Sigmoid colon (tissue), 7 donors: ENCODE data around the gene GTF3C1. TPM values are rescaled to one million over a fixed set of nuclear protein-coding genes. Genes with fewer than 3 reads are reported as not detected.
A peak's percentile ranks its signal among the peaks of the same experiment; 100 is the strongest.

ENCODE experiments used
- DNase-seq: peaks from one replicate; pipeline ENCODE4 v3.0.0-alpha.2; 2019
- H3K27ac ChIP-seq, 4 donors: fragments of 200-600 bp; sonication (generic); one replicate each; pipeline ENCODE4 v1.5.1; 2016 to 2019; ENCODE audit warnings: mild to moderate bottlenecking in 1 of 4
- H3K27me3 ChIP-seq, 3 donors: fragments of 200-600 bp; sonication (generic); one replicate each; pipeline ENCODE4 v1.5.1; 2019; ENCODE audit warnings: mild to moderate bottlenecking in 1 of 3
- H3K36me3 ChIP-seq, 4 donors: fragments of 200-600 bp; sonication (generic); one replicate each; pipeline ENCODE4 v1.5.1; 2016 to 2019
- H3K4me1 ChIP-seq, 4 donors: fragments of 200-600 bp; sonication (generic); one replicate each; pipeline ENCODE4 v1.5.1; 2017 to 2019
- H3K4me3 ChIP-seq, 4 donors: fragments of 200-600 bp; sonication (generic); one replicate each; pipeline ENCODE4 v1.5.1; 2017 to 2019; ENCODE audit warnings: mild to moderate bottlenecking in 2 of 4, moderate library complexity in 1 of 4
- H3K9me3 ChIP-seq, 4 donors: fragments of 200-600 bp in 3 of 4; sonication (generic) in 3 of 4; one replicate each; pipeline versions ENCODE4 v1.5.1 to v1.6.1; 2013 to 2019
- CTCF ChIP-seq, 4 experiments: fragments of 450-650 bp in 3 of 4; fragments of 200-600 bp in 1 of 4; IDR thresholded peaks; one replicate each; pipeline ENCODE4 v1.5.1; 2016 to 2019; ENCODE audit warnings: antibody characterized with exemption in 4 of 4, mild to moderate bottlenecking in 3 of 4, moderate library complexity in 2 of 4
- EP300 ChIP-seq, 4 donors: sonication (generic); formaldehyde crosslinking; IDR thresholded peaks; one replicate each; pipeline ENCODE4 v1.6.1; 2017; ENCODE audit warnings: antibody characterized with exemption in 4 of 4
- POLR2A ChIP-seq, 2 donors: fragments of 450-650 bp; IDR thresholded peaks; one replicate each; pipeline ENCODE4 v1.6.1; 2016; ENCODE audit warnings: antibody characterized with exemption in 2 of 2, mild to moderate bottlenecking in 2 of 2, moderate library complexity in 2 of 2
- POLR2AphosphoS5 ChIP-seq, 4 donors: sonication (generic); formaldehyde crosslinking; IDR thresholded peaks; one replicate each; pipeline ENCODE4 v1.6.1; 2017; ENCODE audit warnings: antibody characterized with exemption in 4 of 4
- WGBS, 2 donors: extraction: QIAGEN DNeasy Blood & Tissue Kit; methylation state at CpG; one replicate each; pipeline ENCODE4 v1.1.7; 2013; 5-methylcytosine and 5-hydroxymethylcytosine counted together
- intact Hi-C: fragments of 100-400 bp; cut with DNase I; formaldehyde crosslinking; loops from one replicate; pipeline ENCODE4 v1.15.1; 2023
- polyA plus RNA-seq, 3 donors: library from polyadenylated mRNA; stranded (reverse); fragments of 200-250 nt; gene quantifications; one replicate each; pipeline ENCODE4 v1.2.3, GENCODE V29; 2013
- total RNA-seq, 4 donors: library from RNA; depleted of rRNA; stranded (reverse); fragments of >200 nt; gene quantifications; one replicate each; pipeline ENCODE4 v1.1.0, GENCODE V29; 2016
- donor health status: healthy with polysubstance abuse.
- donor health status: Bipolar disorder and iron deficiency.
- donor health status: healthy.

Gene GTF3C1
- total and polyA plus RNA-seq, 7 donors: 9.0 to 74.2 (median 37.5) TPM

DNA sequence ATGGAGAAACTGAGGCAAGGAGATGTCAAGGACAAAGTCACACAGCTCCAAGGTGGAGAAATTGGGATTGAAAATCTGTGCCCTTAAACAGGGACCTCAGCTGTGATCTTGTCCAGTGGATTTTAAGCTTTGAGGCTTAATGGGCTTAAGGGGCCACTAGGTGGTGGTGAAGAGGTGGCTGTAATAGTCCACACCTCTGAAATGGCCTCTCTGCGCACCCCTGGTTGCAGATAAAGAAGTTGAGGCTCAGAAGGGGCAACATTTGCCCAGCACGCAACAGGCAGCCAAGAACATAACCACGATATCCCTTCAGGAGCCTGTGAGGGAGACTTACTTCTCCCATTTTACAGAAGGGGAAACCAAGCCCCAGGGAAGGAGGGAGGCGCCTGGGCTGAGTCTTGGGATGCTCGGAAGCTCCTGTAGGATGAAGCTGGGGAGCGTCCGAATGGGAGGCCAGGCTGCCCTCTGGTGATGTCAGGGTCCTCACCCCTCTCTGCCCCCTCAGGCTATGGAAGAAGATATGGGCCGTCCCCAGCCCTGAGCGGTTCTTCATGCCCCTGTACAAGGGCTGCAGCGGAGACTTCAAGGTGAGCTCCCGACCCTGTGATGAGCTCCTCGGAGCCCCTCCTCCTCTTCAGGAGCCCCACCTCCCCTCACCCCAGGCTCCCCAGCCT lies 104.1 kb downstream of the GTF3C1 start:
- Histone ChIP-seq H3K36me3 (no peaks in the 10 kb centered on the region), H3K4me1 (no peaks in the 10 kb centered on the region), H3K27ac (no peak overlapping the region), H3K4me3 (no peak overlapping the region), H3K27me3 (peaks cover 2 to 38% (median 21%) of the 10 kb centered on the region in 3 donors), H3K9me3 (peaks cover 0 to 14% (median 7%) of the 10 kb centered on the region in 4 donors)
- whole genome bisulfite sequencing, 2 donors: 90 to 92% methylated on average over 12 of the region's 12 CpGs
- DNase-seq: peak; percentile 40
- intact Hi-C loops: no loop called here
- TF ChIP-seq EP300 (IDR thresholded peaks at IDR 0.05) (no peak), CTCF (IDR thresholded peaks at IDR 0.05) (no peak)

GRCh38 chr16:27444470-27444869 lies 105.2 kb downstream of the GTF3C1 start:
- WGBS, 2 donors: 90 to 97% methylated on average over 5 of the region's 5 CpGs
- DNase-seq: peak; percentile 46

GRCh38 chr16:27444015-27444414 lies 105.7 kb downstream of the GTF3C1 start:
- H3K36me3 ChIP-seq: no peaks in the 10 kb centered on the region
- no peak for TF ChIP-seq POLR2A (IDR thresholded peaks at IDR 0.05)
- no peak for TF ChIP-seq POLR2AphosphoS5 (IDR thresholded peaks at IDR 0.05)
- no peak for TF ChIP-seq EP300 (IDR thresholded peaks at IDR 0.05)
- TF ChIP-seq CTCF (IDR thresholded peaks at IDR 0.05): no peak
- H3K4me3 ChIP-seq: no peak overlapping the region
- WGBS, 2 donors: 78 to 82% methylated on average over 2 of the region's 2 CpGs
- no peak overlapping the region for H3K27ac ChIP-seq
- no peak for DNase-seq
- intact Hi-C loops: no loop called here
- peaks cover 2 to 24% (median 6%) of the 10 kb centered on the region in 3 donors for H3K27me3 ChIP-seq
- peaks cover 0 to 14% (median 7%) of the 10 kb centered on the region in 4 donors for H3K9me3 ChIP-seq
- H3K4me1 ChIP-seq: no peaks in the 10 kb centered on the region

More at GRCh38 chr16:27444470-27444869, 105.2 kb downstream of the GTF3C1 start:
- intact Hi-C loops: no loop called here
- peaks cover 0 to 14% (median 7%) of the 10 kb centered on the region in 4 donors for H3K9me3 ChIP-seq
- TF ChIP-seq POLR2AphosphoS5 (IDR thresholded peaks at IDR 0.05) (no peak), EP300 (IDR thresholded peaks at IDR 0.05) (no peak), POLR2A (IDR thresholded peaks at IDR 0.05) (no peak), CTCF (IDR thresholded peaks at IDR 0.05) (no peak)
- H3K36me3 ChIP-seq: no peaks in the 10 kb centered on the region
- no peak overlapping the region for H3K4me3 ChIP-seq
- peaks cover 2 to 29% (median 11%) of the 10 kb centered on the region in 3 donors for H3K27me3 ChIP-seq
- no peaks in the 10 kb centered on the region for H3K4me1 ChIP-seq
- no peak overlapping the region for H3K27ac ChIP-seq

DNA sequence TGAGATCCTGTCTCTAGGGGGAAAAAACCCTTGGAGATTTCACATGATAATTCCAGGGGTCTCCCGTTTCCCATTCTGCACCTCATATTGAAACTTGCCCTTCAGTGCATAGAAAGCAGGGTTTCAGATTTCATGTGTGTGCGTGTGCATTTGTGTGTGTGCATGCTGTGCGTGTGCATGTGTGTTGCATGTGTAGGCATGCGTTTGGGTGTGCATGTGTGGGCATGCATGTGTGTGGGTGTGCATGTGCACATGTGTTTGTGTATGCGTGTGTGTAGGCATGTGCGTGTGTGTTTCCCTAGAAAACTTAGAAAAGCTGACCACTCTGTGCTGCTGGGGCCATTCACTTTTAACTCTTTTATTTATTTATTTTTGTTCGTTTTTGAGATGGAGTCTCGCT lies 107.7 kb downstream of the GTF3C1 start:
- H3K27ac ChIP-seq: no peak overlapping the region
- intact Hi-C loops: no loop called here
- H3K27me3 ChIP-seq: peaks cover 0 to 4% (median 0%) of the 10 kb centered on the region in 3 donors
- no peak overlapping the region for H3K4me3 ChIP-seq
- peak; percentile 12 for DNase-seq
- TF ChIP-seq POLR2A (IDR thresholded peaks at IDR 0.05) (no peak), EP300 (IDR thresholded peaks at IDR 0.05) (no peak), POLR2AphosphoS5 (IDR thresholded peaks at IDR 0.05) (no peak), CTCF (IDR thresholded peaks at IDR 0.05) (no peak)
- no peaks in the 10 kb centered on the region for H3K4me1 ChIP-seq
- WGBS, 2 donors: 93 to 94% methylated on average over 8 of the region's 8 CpGs
- H3K9me3 ChIP-seq: peaks cover 0 to 14% (median 6%) of the 10 kb centered on the region in 4 donors
- no peaks in the 10 kb centered on the region for H3K36me3 ChIP-seq
